Stimulated activated naive CD8-positive, alpha-beta T cell treated with anti-CD3 and anti-CD28 coated beads, Interleukin-15, amount 100 ng/mL, for 72 hours (primary cell): ENCODE results near the gene TNFRSF19.
"Not testable (repeated sequence)": the region's sequence is repeated elsewhere in the genome, so short reads cannot be mapped to it uniquely, and the experiment has no call there.

Experiments used
- ATAC-seq: fragments of 150-1000 bp; cut with Tn5 transposase; 2 replicates; pipeline ENCODE4 v1.10.0; 2021; ENCODE audit warnings: mild to moderate bottlenecking, moderate library complexity
- DNase-seq, 2 donors: peaks; one replicate each; pipeline ENCODE4 v3.0.0; 2021 to 2022
- H3K27ac Mint-ChIP-seq, 2 donors: one replicate each; pipeline ENCODE4 v1.8.0; 2022; ENCODE audit warnings: mild to moderate bottlenecking in 2 of 2, mixed read lengths in 2 of 2, moderate library complexity in 2 of 2
- H3K27me3 Mint-ChIP-seq: one replicate; pipeline ENCODE4 v1.8.0; 2022; ENCODE audit warnings: mixed read lengths
- H3K4me1 Mint-ChIP-seq: one replicate; pipeline ENCODE4 v1.8.0; 2022; ENCODE audit warnings: mild to moderate bottlenecking, mixed read lengths
- H3K4me3 Mint-ChIP-seq, 2 donors: one replicate each; pipeline ENCODE4 v1.8.0; 2022; ENCODE audit warnings: mild to moderate bottlenecking in 2 of 2, mixed read lengths in 2 of 2, moderate library complexity in 1 of 2
- H3K9me3 Mint-ChIP-seq, 2 donors: one replicate each; pipeline ENCODE4 v1.8.0; 2022; ENCODE audit warnings: mixed read lengths in 2 of 2

Gene TNFRSF19

DNA sequence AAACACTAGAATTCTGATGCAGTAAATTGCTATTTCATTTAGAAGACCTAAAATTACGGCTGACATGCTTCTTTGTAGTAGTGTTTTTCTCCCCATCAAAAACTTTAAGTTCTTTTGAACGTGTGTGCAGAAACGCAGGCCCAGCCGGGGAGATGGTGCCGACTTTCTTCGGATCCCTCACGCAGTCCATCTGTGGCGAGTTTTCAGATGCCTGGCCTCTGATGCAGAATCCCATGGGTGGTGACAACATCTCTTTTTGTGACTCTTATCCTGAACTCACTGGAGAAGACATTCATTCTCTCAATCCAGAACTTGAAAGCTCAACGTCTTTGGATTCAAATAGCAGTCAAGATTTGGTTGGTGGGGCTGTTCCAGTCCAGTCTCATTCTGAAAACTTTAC is 98.3 kb downstream of the TNFRSF19 start:
- no peak for ATAC-seq
- H3K27me3 Mint-ChIP-seq = no peaks in the 10 kb centered on the region

GRCh38 chr13:23670793-23671192 is 100.6 kb downstream of the TNFRSF19 start:
- H3K27me3 Mint-ChIP-seq = no peaks in the 10 kb centered on the region
- no peak overlapping the region for H3K4me3 Mint-ChIP-seq
- DNase-seq (no peak), ATAC-seq (no peak)
- H3K4me1 Mint-ChIP-seq = no peaks in the 10 kb centered on the region
- no peaks in the 10 kb centered on the region for H3K9me3 Mint-ChIP-seq
- H3K27ac Mint-ChIP-seq = no peak overlapping the region

More for the DNA sequence above, 98.3 kb downstream of the TNFRSF19 start:
- no peak overlapping the region for H3K4me3 Mint-ChIP-seq
- no peaks in the 10 kb centered on the region for H3K4me1 Mint-ChIP-seq
- H3K27ac Mint-ChIP-seq = no peak overlapping the region
- H3K9me3 Mint-ChIP-seq = no peaks in the 10 kb centered on the region
- DNase-seq = no peak

GRCh38 chr13:23671377-23671776 is 101.2 kb downstream of the TNFRSF19 start:
- no peak for ATAC-seq
- Mint-ChIP-seq H3K9me3 (no peaks in the 10 kb centered on the region), H3K4me3 (no peak overlapping the region), H3K4me1 (no peaks in the 10 kb centered on the region), H3K27ac (no peak overlapping the region), H3K27me3 (no peaks in the 10 kb centered on the region)
- no peak for DNase-seq

- Mint-ChIP-seq H3K27me3 (no peaks in the 10 kb centered on the region), H3K4me3 (no peak overlapping the region), H3K4me1 (no peaks in the 10 kb centered on the region), H3K27ac (no peak overlapping the region), H3K9me3 (no peaks in the 10 kb centered on the region)
- ATAC-seq (no peak), DNase-seq (no peak)
These were observed 101.7 kb downstream of the TNFRSF19 start for GRCh38 chr13:23671897-23672296.

DNA sequence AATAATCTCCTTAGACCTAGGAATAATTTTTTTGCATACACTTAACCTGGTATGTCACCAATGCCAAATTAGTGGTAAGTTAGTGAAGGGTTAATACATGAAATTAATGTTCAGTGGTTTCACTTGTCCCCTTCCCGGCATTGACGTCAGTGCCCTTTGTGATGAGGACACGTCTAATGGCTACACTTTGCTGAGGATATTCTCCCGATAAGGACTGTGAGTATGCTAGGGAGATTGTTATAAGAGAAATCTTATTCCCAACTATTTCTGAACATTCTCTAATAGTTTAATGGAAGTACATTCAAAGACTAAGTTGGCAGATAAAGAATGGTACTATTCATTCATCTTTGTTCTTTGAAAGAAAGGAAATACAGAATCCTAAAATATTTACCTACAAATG is 102.4 kb downstream of the TNFRSF19 start:
- no peak overlapping the region for H3K27ac Mint-ChIP-seq
- no peak overlapping the region for H3K4me3 Mint-ChIP-seq
- no peak for ATAC-seq
- H3K4me1 Mint-ChIP-seq = no peaks in the 10 kb centered on the region
- H3K27me3 Mint-ChIP-seq = no peaks in the 10 kb centered on the region
- DNase-seq = no peak
- no peaks in the 10 kb centered on the region for H3K9me3 Mint-ChIP-seq

DNA sequence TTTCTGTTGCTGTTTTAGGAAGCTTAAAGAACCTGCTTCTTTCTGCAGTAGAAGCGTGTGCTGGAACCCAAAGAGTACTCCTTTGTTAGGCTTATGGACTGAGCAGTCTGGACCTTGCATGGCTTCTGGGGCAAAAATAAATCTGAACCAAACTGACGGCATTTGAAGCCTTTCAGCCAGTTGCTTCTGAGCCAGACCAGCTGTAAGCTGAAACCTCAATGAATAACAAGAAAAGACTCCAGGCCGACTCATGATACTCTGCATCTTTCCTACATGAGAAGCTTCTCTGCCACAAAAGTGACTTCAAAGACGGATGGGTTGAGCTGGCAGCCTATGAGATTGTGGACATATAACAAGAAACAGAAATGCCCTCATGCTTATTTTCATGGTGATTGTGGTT is 103.1 kb downstream of the TNFRSF19 start:
- Mint-ChIP-seq H3K4me1 (no peaks in the 10 kb centered on the region), H3K9me3 (no peaks in the 10 kb centered on the region), H3K4me3 (no peak overlapping the region), H3K27me3 (no peaks in the 10 kb centered on the region), H3K27ac (no peak overlapping the region)
- ATAC-seq (no peak), DNase-seq (no peak)

DNA sequence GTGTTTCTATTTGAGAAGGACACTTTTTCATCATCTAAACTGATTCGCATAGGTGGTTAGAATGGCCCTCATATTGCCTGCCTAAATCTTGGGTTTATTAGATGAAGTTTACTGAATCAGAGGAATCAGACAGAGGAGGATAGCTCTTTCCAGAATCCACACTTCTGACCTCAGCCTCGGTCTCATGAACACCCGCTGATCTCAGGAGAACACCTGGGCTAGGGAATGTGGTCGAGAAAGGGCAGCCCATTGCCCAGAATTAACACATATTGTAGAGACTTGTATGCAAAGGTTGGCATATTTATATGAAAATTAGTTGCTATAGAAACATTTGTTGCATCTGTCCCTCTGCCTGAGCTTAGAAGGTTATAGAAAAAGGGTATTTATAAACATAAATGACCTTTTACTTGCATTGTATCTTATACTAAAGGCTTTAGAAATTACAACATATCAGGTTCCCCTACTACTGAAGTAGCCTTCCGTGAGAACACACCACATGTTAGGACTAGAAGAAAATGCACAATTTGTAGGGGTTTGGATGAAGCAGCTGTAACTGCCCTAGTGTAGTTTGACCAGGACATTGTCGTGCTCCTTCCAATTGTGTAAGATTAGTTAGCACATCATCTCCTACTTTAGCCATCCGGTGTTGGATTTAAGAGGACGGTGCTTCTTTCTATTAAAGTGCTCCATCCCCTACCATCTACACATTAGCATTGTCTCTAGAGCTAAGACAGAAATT is 103.8 kb downstream of the TNFRSF19 start:
- Mint-ChIP-seq H3K4me3 (no peak overlapping the region), H3K27ac (no peak overlapping the region), H3K4me1 (peaks cover 5% of the 10 kb centered on the region), H3K9me3 (no peaks in the 10 kb centered on the region), H3K27me3 (no peaks in the 10 kb centered on the region)
- DNase-seq (no peak), ATAC-seq (no peak)

DNA sequence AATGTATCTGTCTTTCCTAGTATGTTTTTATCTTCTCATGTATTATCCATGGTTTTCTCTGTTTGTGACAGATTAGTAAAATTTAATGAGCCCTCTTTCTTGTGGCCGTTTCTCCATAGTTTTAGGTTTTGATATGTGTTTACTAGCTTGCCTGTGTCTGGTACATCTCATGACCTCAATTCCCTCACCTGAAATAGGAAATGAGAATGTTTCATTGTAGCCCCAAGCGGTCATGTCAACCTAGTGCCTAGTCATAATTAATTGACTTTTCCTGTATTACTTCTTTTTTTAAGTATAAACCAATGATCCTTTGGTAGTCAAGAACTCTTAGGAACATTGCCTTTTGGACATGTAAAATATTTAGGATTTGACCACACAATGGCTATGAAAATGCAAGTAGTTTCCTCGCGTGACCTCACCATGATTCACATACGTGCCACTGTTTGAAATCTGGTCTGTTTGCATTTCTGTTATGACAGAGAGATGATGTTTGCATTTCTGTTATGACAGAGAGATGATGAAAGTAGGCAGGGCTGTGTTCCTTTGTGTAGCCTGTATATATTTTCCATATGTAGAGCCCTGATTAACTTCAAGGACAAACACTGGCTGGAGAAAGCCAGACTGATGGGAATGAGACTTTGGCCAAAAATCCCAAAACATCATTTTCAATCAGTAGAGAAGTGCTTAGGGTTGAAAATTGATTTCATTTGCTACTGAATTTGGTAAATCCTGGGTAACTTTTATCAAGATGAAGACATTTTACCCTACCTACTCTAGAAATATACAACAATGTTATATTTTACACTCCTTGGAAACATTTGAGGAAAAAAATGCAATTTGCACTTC is 104.8 kb downstream of the TNFRSF19 start:
- Mint-ChIP-seq H3K4me3 (no peak overlapping the region), H3K9me3 (no peaks in the 10 kb centered on the region), H3K27ac (no peak overlapping the region), H3K27me3 (no peaks in the 10 kb centered on the region), H3K4me1 (peaks cover 12% of the 10 kb centered on the region)
- no peak for DNase-seq
- ATAC-seq = no peak

- H3K27me3 Mint-ChIP-seq, H3K4me3 Mint-ChIP-seq, H3K9me3 Mint-ChIP-seq, ATAC-seq, DNase-seq, H3K27ac Mint-ChIP-seq: not testable (repeated sequence)
- peaks cover 12% of the 10 kb centered on the region for H3K4me1 Mint-ChIP-seq
These were observed 107.6 kb downstream of the TNFRSF19 start for GRCh38 chr13:23677679-23678288.

GRCh38 chr13:23678795-23679194 is 108.6 kb downstream of the TNFRSF19 start:
- H3K27ac Mint-ChIP-seq = no peak overlapping the region
- H3K27me3 Mint-ChIP-seq = no peaks in the 10 kb centered on the region
- peaks cover 12% of the 10 kb centered on the region for H3K4me1 Mint-ChIP-seq
- no peak overlapping the region for H3K4me3 Mint-ChIP-seq
- peaks cover 0 to 4% of the 10 kb centered on the region in 2 donors for H3K9me3 Mint-ChIP-seq
- ATAC-seq (no peak), DNase-seq (no peak)

GRCh38 chr13:23679220-23679619 is 109.0 kb downstream of the TNFRSF19 start:
- Mint-ChIP-seq H3K27me3 (no peaks in the 10 kb centered on the region), H3K9me3 (peaks cover 0 to 4% of the 10 kb centered on the region in 2 donors), H3K4me1 (peaks cover 12% of the 10 kb centered on the region), H3K4me3 (peak overlapping the region in 1 of 2 donors; percentile 4), H3K27ac (peak overlapping the region; percentile 15 to 29)
- ATAC-seq (peak; percentile 84), DNase-seq (peak in 1 of 2 donors; percentile 8)

GRCh38 chr13:23680845-23681669 is 110.8 kb downstream of the TNFRSF19 start:
- Mint-ChIP-seq H3K4me1 (peaks cover 12% of the 10 kb centered on the region), H3K4me3 (no peak overlapping the region), H3K9me3 (peaks cover 4 to 6% of the 10 kb centered on the region in 2 donors), H3K27ac (peak overlapping the region in 1 of 2 donors; percentile 7), H3K27me3 (no peaks in the 10 kb centered on the region)
- ATAC-seq = no peak
- DNase-seq = no peak

- Mint-ChIP-seq H3K27ac (no peak overlapping the region), H3K4me1 (peaks cover 12% of the 10 kb centered on the region), H3K27me3 (no peaks in the 10 kb centered on the region), H3K9me3 (peaks cover 4 to 6% of the 10 kb centered on the region in 2 donors), H3K4me3 (no peak overlapping the region)
- DNase-seq (no peak), ATAC-seq (no peak)
These were observed 112.9 kb downstream of the TNFRSF19 start for GRCh38 chr13:23683084-23683483.

GRCh38 chr13:23684647-23685046 is 114.4 kb downstream of the TNFRSF19 start:
- H3K27ac Mint-ChIP-seq = no peak overlapping the region
- ATAC-seq (no peak), DNase-seq (no peak)
- H3K4me1 Mint-ChIP-seq = peaks cover 2% of the 10 kb centered on the region
- peaks cover 4 to 6% of the 10 kb centered on the region in 2 donors for H3K9me3 Mint-ChIP-seq
- H3K27me3 Mint-ChIP-seq = no peaks in the 10 kb centered on the region
- H3K4me3 Mint-ChIP-seq = no peak overlapping the region

DNA sequence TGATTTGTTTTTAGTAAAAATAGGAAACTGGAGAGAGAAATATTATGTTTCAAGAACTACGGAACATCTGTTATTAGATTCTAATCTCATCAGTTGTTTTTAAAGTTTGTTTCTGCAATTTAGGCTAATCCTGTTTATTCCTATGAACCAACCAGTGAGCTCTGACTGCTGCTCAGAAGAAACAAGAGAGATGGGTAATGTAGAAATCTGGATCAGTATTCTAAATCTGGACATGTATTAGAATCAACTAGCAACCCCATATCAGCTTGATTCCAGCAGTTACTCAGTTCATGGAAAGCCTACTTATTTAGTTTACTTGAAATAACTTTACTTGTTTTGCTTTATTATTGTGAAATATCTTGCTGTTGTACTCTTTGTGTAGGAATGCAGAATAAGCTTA is 115.2 kb downstream of the TNFRSF19 start:
- no peak overlapping the region for H3K27ac Mint-ChIP-seq
- no peak for ATAC-seq
- no peak for DNase-seq
- H3K4me1 Mint-ChIP-seq = no peaks in the 10 kb centered on the region
- H3K9me3 Mint-ChIP-seq = peaks cover 4 to 6% of the 10 kb centered on the region in 2 donors
- no peaks in the 10 kb centered on the region for H3K27me3 Mint-ChIP-seq
- no peak overlapping the region for H3K4me3 Mint-ChIP-seq
